ENCODE data around the gene OSBPL7. TPM values are rescaled to one million over a fixed set of nuclear protein-coding genes. Genes with fewer than 3 reads are reported as not detected.

The OSBPL7 gene
- total and polyA plus RNA-seq, 2 of the 4 experiments (the other 2 are of a cell fraction), result 5.2 to 14.5 TPM

GRCh38 chr17:47803751-47804150 is 17.8 kb downstream of the OSBPL7 start:
- in situ Hi-C loops (cut with MboI; ENCODE audit: low sequenced_read_pairs), result no loop called here

More at GRCh38 chr17:47803751-47804150, 17.8 kb downstream of the OSBPL7 start:
- ATAC-seq (ENCODE audit: low read depth), result no peak
- DNase-seq, result no peak
- ChIA-PET POLR2A (ENCODE audit: unreplicated experiment) (no interaction called here), CTCF (no interaction called here)
- H2BK20ac ChIP-seq (ENCODE audit: low read depth, low read length), result no peak overlapping the region
- H3K79me1 ChIP-seq (ENCODE audit: low read depth in 1 of 2, low read length in 2 of 2), result no peaks in the 10 kb centered on the region
- H3K18ac ChIP-seq (ENCODE audit: low read depth, low read length), result no peak overlapping the region
- no peak overlapping the region for H3K27ac ChIP-seq (ENCODE audit: insufficient read depth, low read length)
- H3K4me3 ChIP-seq (ENCODE audit: insufficient read depth, low read depth, low read length), result no peak overlapping the region
- H4K20me1 ChIP-seq (ENCODE audit: insufficient read depth, low read length), result no peaks in the 10 kb centered on the region; the same call in none of the 2 replicates
- peaks cover 33% of the 10 kb centered on the region for H3K27me3 ChIP-seq (ENCODE audit: control insufficient read depth, insufficient read depth, low read length)
- H3K9me3 ChIP-seq (ENCODE audit: control insufficient read depth, insufficient read depth, low read length), result no peaks in the 10 kb centered on the region
- H2AFZ ChIP-seq (replicated peaks; ENCODE audit: low read length, poor library complexity), result no peak overlapping the region
- intact Hi-C loops (cut with micrococcal nuclease) (no loop called here), dilution Hi-C loops (cut with HindIII; ENCODE audit: low sequenced_read_pairs, unreplicated experiment) (no loop called here)
- H4K91ac ChIP-seq (ENCODE audit: insufficient read depth, low read depth, low read length), result no peak overlapping the region
- no CpG with 5 or more reads among the region's 6 CpGs for WGBS, 2 experiments (ENCODE audit: extremely low coverage in 2 of 2, insufficient read length in 1 of 2)
- H3K9ac ChIP-seq (ENCODE audit: low read depth, low read length), result no peak overlapping the region
- no peak overlapping the region for H2BK15ac ChIP-seq (ENCODE audit: low read depth, low read length)
- no peak overlapping the region for H3K4me2 ChIP-seq (ENCODE audit: low read depth, low read length)
- no peak overlapping the region for H3K4ac ChIP-seq (ENCODE audit: low read depth, low read length)
- H4K5ac ChIP-seq (ENCODE audit: low read depth, low read length), result no peak overlapping the region
- H3K23ac ChIP-seq (ENCODE audit: low read depth, low read length), result no peak overlapping the region
- no peak overlapping the region for H3K56ac ChIP-seq (ENCODE audit: extremely low read depth, insufficient read depth, low read length)
- H2BK120ac ChIP-seq (ENCODE audit: low read depth, low read length), result no peak overlapping the region
- no peak for TF ChIP-seq POLR2A (IDR thresholded peaks at IDR 0.05; ENCODE audit: low read depth, low read length)
- no peaks in the 10 kb centered on the region for H3K9me1 ChIP-seq (ENCODE audit: insufficient read depth, low read length)
- no peak overlapping the region for H2AK9ac ChIP-seq (replicated peaks; ENCODE audit: low read depth, low read length, poor library complexity)
- no TSS peak for BruUV-seq (replicated peaks)
- no peak overlapping the region for H2BK5ac ChIP-seq (ENCODE audit: low read depth, low read length, poor library complexity, severe bottlenecking)
- H4K8ac ChIP-seq (ENCODE audit: low read depth in 2 of 2, low read length in 2 of 2), result no peak overlapping the region
- H2AK5ac ChIP-seq (ENCODE audit: low read depth, low read length), result no peak overlapping the region
- H3K14ac ChIP-seq (replicated peaks; ENCODE audit: low read depth, low read length), result no peak overlapping the region
- no peaks in the 10 kb centered on the region for H3K4me1 ChIP-seq (ENCODE audit: control insufficient read depth, insufficient read depth, low read length)
- H3K36me3 ChIP-seq (ENCODE audit: control insufficient read depth, insufficient read depth, low read length), result peaks cover 22% of the 10 kb centered on the region

Data from IMR-90 (cell line).